NT2/D1 (cell line): Measurements from ENCODE around the gene GPR39.

ENCODE experiments used
- SUZ12 ChIP-seq: IDR thresholded peaks from 2 replicates; pipeline ENCODE4 v1.6.1; 2011; ENCODE audit not compliant: insufficient read length, insufficient read depth; ENCODE audit errors: extremely low read depth
- YY1 ChIP-seq: IDR thresholded peaks from 2 replicates; pipeline ENCODE4 v1.6.1; 2011; ENCODE audit not compliant: insufficient read length, insufficient read depth
- ZNF274 ChIP-seq: IDR thresholded peaks from 2 replicates; pipeline ENCODE4 v1.6.1; 2011; ENCODE audit warnings: mild to moderate bottlenecking, low read depth, low read length

DNA sequence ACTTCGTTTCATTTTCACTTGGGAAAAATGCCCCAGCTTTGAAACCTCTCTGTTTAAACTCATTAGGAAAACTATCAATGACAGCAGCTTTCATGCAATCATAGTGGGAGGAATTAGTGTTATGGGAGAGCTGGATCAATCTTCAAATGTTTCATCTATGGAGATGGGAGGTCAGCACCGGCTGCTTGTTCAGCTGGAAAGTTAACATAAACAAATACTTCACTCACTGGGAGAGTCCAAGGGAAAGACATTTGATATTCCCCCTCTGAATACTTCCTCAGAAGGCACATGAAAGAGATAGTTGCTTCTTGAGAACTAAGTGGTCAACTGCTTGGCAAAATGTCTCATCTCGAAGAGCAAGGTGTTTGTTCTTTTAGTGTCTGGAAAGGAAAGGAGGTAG lies 246.1 kb downstream of the GPR39 start:
- no peak for TF ChIP-seq YY1
- TF ChIP-seq SUZ12 = no peak
- no peak for TF ChIP-seq ZNF274
